ENCODE data around the gene RPS6KA2.
"Not testable (repeated sequence)": the region's sequence is repeated elsewhere in the genome, so short reads cannot be mapped to it uniquely, and the experiment has no call there.

The RPS6KA2 gene

GRCh38 chr6:166655713-166656229 is 28.7 kb upstream of the RPS6KA2 start:
- no peak for DNase-seq

DNA sequence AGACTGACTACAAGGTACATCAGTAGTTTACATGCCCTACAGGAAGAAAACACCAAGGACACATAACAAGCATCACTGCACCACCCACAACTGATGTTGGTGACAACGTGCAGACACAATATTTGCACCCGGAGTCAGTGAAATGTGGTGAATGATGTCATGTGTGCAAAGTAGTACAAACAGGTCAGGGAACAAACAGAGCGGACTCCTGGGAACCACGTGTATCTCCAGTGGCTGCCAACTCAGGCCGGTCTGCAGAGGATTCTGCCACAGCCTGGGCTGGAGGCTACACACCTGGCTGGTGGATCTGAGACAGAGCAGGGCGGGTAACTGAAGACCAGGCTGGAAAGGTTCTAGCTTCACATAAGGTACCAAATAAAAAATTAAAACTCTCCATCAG is 28.2 kb upstream of the RPS6KA2 start:
- DNase-seq = no peak

- DNase-seq = no peak
Measured at GRCh38 chr6:166654573-166654972, 27.5 kb upstream of the RPS6KA2 start.

DNA sequence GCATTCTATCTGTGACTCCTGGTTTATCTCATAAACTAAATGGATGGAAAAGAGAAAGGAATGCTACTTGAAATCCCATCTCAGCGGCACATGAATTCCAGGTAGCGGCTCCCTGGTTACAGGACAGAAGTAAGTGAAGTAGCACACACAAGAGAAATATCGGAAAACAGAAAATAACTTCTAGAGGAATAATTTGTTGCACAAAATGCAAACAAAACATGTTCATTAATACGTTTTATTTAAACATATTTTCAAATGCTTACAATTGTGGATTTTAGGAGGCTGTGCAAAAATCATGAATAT is 26.5 kb upstream of the RPS6KA2 start:
- no peak for DNase-seq

DNA sequence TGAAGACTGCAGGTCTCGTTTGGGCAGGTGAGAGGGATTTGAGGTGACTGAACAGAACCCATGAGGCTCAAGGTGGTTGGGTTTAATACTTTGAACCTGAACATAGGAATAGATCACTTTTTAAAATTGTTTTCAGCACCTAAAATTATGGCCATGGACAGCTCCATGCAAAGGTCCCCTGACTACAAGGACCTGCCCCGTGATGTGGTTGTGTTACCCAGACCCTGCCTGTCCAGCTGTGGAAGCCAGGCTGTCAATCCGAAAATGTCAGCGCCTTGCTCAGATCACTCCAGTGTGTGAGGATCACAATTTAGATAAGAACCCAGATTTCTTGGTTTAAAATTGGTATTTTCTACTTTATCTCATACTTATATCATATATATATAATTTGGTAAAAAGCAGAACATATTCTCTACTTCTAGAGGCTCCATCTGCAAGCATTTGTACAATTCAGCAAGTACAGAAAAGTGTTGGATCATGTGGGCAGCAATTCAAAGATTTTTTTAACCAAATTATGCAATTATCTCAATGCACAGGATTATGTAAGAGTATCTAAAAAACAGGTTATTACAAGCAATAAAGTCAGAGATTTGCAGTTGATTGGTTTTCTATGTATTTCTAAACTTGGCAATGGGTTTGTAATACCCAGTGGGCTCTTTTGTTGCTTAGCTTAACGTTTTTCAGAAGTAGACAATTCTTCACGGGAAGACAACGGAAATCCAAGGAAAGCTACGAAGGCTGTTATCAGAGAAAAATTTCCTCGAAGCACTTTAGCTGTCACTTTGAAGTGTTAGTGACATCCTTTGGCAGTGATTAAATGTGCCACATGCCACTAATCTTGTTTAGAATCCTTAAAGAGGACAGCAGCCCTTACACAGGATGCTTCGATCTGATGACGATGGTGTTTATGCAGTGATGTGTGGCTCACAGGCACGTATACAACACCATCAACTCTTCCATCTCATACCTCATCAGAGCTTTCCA is 24.1 kb upstream of the RPS6KA2 start:
- DNase-seq = no peak

DNA sequence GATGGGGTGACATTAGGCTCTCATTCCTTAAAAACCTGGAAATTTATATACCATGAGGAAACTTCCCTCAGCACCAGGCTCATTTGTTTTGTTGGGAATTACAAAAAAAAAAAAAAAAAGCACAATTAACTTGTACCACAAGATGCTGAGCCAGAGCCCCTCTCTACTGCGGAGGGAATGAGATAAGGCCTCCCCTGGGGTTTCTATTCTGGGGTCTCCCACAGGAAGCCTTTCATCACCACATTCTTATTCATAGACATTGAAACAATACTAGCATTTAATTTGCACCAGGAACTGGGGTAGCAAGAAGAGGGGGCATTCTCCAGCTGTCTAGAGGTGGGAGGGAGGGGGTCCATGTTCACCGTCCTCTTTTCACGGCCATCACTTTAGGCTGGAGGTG is 23.0 kb upstream of the RPS6KA2 start:
- DNase-seq = no peak

DNA sequence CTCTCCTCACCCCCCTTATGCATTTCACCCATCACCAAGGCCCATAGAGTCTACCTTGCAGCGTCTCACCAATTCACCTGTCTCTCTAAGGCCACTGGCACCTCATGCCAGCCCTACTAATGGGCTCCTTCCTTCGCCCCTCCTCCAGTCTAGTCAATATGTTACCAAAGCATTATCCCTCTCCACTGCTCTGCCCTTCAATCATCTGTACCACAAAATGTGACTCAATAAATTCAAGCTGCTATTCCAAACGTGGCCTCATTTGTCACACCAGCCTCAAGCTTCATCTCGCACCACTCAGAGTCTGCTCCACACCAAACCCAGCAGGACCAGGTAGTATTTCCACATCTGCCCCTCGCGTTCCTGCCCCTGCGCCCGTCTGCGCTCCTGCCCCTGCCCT is 21.8 kb upstream of the RPS6KA2 start:
- DNase-seq = no peak

DNA sequence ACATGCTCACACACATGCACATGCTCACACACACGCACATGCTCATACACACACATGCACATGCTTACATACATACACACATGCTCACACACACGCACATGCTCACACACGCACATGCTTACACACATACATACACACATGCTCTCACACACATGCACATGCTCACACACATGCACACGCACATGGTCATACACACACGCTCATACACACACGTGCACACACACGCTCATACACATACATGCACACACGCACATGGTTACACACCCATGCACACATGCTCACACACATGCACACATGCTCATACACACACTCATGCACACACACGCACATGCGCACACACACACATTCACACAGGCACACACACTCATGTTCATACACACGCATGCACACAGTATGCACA is 20.8 kb upstream of the RPS6KA2 start:
- DNase-seq = no peak

GRCh38 chr6:166646716-166647115 is 19.7 kb upstream of the RPS6KA2 start:
- DNase-seq = no peak

DNA sequence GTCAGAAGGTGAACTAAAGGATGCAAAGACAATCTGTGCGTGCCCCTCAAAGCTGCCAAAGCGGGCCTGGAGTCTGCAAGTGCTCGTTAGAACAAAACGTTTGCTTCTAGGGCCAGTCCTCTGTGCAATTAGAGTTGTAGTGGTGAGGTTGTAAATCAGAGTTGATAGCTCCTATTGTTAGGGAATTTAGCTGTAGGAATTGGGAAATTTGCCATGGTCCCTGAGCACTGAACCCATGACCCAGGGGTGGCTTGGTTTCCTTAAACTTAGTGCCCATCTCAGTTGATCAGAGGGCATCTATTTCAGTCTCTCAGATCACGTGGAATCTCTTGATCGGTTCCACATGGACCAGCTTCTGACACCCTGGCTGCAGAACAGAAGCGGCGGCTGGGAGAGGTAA is 18.8 kb upstream of the RPS6KA2 start:
- DNase-seq = no peak

DNA sequence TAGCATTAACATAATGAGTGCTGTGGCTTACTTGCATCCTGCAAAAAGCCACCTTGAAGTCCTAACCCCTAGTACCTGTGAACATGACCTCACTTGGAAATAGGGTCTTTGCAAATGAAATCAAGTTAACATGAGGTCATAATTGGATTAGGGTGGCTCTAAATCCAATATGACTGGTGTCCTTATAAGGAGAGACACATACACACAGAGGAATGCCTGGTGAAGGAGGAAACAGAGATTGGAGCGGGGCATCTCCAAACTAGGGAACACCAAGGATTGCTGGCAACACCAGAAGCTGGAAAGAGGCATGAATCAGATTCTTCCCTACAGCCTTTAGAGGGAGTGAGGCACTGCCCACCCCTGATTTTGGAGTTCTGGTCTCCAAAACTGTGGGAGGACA is 17.6 kb upstream of the RPS6KA2 start:
- DNase-seq = no peak

DNA sequence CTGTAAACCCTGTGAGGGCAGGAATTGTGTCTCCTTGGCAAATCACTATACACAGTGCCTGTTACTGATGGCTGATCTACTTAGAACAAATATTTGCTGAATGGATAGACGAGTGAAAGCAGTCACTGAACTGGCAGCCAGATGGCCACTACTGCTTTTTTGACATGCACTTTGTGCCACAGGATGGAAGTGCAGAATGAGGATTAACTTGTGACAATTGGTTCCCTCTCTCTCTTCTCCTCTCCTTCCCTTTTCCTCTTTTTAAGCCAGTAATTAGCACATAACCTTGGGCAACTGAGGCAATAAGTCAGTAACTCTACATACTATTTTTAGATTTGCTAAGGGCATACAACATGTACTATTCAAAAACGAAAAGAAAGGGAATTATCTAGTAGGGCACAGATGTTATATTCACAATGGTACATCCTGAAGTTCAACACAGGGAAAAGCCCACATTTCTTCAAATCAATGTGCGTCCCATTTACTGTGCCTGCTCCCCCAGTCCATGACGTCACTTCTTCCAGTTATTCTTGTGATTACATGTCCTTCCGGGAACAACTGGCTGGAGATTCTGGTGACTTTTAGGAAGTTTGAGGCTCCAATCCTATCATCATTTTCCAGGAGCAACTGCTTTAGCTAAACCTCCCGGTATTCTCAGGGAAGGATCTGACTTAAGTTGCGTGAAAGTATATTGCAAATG is 17.0 kb upstream of the RPS6KA2 start:
- DNase-seq = no peak

DNA sequence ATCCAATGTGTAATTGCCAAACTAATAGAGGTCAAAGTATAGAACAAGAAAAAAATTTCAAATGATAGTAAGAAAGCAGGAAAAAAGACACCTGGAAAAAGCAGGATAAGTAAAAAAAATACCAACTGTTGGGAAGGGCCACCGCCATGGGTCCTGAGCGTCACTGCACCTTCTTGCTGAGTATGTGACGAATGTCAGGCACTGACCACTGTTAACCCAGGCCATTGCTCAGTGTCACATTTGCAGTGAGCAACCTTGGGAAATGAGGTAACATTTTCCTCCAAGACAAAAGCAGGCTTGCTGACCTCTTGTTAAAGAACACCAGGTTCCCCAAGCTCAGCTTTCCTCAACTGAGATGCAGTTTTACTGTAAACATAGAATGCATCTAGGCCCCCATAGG is 15.6 kb upstream of the RPS6KA2 start:
- no peak for DNase-seq

- no peak for DNase-seq
Measured at GRCh38 chr6:166640342-166641043, 13.4 kb upstream of the RPS6KA2 start.

DNA sequence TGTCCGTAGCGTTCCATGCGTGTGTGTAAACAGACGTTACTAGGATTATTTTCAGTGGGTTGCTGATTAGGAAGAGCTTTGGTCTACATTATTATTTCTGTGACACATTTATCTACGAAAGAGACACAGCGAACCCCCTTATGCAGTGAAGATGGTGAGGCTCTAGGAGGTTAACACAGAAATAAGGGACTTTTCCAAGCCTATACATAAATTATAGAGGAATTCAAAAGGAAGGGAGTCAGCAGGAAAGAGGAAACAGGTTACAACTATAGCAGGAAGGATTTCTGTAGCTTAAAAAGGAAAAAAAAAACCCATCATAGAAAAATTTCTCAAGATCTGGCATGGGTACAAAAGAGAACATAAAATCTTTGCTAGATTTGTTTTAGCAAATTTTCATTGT is 12.9 kb upstream of the RPS6KA2 start:
- DNase-seq = no peak

- DNase-seq = no peak
Measured at GRCh38 chr6:166638573-166638964, 11.5 kb upstream of the RPS6KA2 start.

DNA sequence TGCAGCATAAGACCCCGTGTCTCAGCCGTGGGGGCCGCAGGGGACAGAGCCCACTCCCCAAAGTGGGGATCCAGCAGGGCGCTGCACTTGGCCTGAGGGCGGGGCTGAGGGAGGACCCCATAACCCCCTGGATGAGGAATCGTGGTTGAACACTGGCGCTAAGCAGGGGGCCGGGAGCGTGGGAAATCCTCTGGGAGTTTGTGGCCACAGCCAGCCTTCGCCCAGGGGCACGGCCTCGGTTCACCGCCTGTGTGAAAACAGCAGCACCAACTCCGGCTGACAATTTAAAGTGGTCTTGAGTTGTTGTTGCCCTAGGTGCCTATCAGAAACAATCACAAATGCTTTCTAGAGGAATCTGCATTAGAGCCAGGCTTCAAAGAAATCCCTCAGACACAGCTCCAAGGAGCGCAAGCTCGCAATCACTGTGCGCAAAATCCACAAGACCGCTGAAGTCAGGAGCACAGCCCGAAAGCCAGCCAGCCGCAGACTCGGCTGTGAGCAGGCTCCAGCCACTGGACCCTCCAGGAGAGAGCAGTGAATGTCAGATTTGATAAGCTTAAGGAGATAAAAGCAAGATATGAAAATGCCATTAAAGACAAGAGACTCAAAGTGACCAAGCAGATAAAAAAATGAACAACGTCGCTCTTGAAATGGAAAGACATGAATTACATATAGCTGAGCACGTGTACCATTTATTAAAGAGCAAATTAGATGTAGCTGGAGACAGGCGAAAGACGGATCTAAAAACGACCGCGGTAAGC is 10.9 kb upstream of the RPS6KA2 start:
- no peak for DNase-seq

DNA sequence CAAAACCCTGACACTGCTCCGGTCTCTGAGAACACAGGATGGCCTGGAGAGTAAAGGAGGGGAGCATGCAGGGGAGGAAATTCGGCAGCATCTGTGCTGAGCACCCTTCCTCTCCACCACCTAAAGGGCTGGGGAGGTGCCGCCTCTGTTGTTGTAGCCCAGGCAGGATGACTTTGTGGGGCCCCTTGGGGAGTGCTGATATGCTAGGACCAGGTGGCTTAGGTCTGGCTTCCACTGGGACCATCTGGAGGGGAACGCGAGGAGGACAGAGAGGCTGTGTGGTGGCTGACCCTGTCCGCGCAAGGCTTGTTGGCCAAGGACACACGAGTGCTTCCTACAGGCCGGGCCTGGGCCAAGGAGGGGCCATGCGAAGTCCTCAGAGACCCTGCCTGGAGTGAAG is 9.9 kb upstream of the RPS6KA2 start:
- DNase-seq = no peak

DNA sequence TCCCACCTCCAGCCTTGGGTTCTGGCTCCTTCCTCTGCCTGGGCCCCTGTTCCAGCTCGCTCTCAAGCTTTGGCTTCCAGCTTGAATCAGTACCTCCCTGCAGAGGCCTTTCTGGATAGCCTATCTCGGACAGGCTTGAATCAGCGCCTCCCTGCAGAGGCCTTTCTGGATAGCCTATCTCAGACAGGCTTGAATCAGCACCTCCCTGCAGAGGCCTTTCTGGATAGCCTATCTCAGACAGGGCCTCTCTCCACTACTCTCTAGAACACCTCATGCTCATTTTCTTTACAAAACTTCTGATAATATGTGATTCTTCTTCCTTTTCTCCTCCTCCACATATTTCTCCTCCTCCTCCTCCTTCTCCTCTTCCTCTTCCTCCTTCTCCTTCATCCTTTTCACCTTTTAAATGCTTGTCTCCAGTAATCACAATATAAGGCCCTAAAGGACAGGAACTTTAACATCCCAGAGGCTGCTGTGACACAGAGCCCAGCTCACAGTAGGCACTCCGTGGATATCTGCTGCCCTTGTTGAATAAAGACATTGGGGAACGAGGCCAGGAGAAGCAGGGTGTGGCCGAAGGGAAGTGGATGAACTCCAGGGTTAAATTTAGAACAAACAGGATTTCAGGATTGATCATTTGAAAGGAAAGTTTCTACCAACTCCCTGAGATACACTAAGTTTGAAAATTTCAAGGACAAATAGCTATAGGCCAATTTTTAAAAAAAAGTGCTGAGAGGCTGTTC is 9.3 kb upstream of the RPS6KA2 start:
- no peak for DNase-seq

DNA sequence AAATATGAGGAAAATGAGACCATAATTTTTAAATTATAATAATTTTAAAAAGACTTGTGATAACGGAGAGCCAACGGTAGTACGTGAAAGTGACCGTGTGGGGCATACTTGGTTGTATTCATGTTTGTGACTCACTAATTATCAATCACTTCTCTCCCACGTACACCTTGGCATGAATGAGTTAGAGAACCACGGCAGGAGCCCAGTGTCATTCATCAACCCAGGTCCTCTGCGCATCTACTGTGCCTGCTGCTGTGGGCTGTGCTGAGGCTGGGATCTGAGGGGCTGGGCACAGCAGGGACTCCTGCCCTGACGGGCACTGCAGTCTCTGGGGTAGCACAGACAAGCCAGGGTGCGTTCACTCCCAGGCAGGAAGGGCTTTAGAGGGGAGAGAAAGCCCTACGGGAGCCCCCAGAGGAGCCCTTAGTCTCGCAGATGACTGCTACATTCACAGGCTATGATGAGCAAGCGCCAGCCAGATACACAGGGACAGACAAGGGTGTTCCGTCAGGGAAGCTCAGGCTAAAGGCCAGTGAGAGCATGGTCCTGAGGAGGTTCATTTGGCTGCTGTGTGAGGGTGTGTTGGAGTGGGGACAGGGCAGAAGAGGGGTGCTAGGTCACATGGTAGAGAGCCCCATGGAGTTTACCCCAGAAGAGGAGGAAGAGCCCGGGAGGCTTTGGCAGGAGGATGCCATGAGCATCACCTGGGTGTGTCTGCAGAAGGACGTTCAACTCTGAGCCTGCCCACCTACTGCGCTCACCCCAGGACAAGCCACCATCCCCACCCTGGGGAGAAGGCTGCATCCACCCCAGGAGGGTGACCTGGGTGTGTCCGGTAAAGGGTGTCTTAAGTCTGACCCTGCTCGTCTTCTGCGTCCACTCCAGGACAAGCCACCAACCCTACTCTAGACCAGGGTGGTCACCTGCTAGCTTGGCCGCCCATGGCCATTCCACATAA is 8.2 kb upstream of the RPS6KA2 start:
- no peak for DNase-seq

- DNase-seq = not testable (repeated sequence)
Measured at GRCh38 chr6:166634581-166634980, 7.5 kb upstream of the RPS6KA2 start.
